RWPE2 (cell line): ENCODE data around the gene BTC.

Experiments used
- ATAC-seq: fragments of 200-7000 bp; cut with Tn5 transposase; 3 replicates; pipeline ENCODE4 v1.9.1; 2021; ENCODE audit warnings: low read depth
- DNase-seq: peaks from one replicate; pipeline ENCODE4 v3.0.0-alpha.2; 2020; ENCODE audit warnings: low spot score
- H3K27ac ChIP-seq: fragments of 450-650 bp; 2 replicates; pipeline ENCODE4 v1.5.1; 2017; ENCODE audit warnings: mild to moderate bottlenecking; ENCODE audit not compliant: poor library complexity, severe bottlenecking
- H3K27me3 ChIP-seq: fragments of 250-450 bp; sonication (Bioruptor Pico); 2 replicates; pipeline ENCODE4 v1.5.1; 2021; ENCODE audit warnings: mild to moderate bottlenecking, moderate library complexity; ENCODE audit not compliant: insufficient read depth, poor library complexity, severe bottlenecking
- H3K36me3 ChIP-seq: fragments of 250-450 bp; sonication (Bioruptor Pico); 2 replicates; pipeline ENCODE4 v1.5.1; 2020; ENCODE audit warnings: low read depth, mild to moderate bottlenecking, moderate library complexity
- H3K4me1 ChIP-seq: fragments of 250-450 bp; sonication (Bioruptor Pico); 2 replicates; pipeline ENCODE4 v1.5.1; 2021; ENCODE audit warnings: mild to moderate bottlenecking, moderate library complexity; ENCODE audit not compliant: insufficient read depth, poor library complexity, severe bottlenecking
- H3K4me3 ChIP-seq: fragments of 250-450 bp; sonication (Bioruptor Pico); 2 replicates; pipeline ENCODE4 v1.5.1; 2021; ENCODE audit warnings: mild to moderate bottlenecking, moderate library complexity; ENCODE audit not compliant: severe bottlenecking
- H3K9me3 ChIP-seq: fragments of 250-450 bp; sonication (Bioruptor Pico); 2 replicates; pipeline ENCODE4 v1.5.1; 2021; ENCODE audit warnings: mild to moderate bottlenecking, moderate library complexity; ENCODE audit not compliant: severe bottlenecking
- TF ChIP-seq, protein P1 (sequence below): fragments of 450-650 bp; IDR thresholded peaks from one replicate; pipeline ENCODE4 v1.5.1; 2017; ENCODE audit warnings: mild to moderate bottlenecking, moderate library complexity; ENCODE audit not compliant: poor library complexity, severe bottlenecking

Gene BTC

GRCh38 chr4:74751856-74752255 lies 42.5 kb downstream of the BTC start:
- DNase-seq (no peak), ATAC-seq (no peak)
- H3K27me3 ChIP-seq = no peaks in the 10 kb centered on the region
- H3K36me3 ChIP-seq = no peaks in the 10 kb centered on the region
- H3K4me1 ChIP-seq = no peaks in the 10 kb centered on the region
- TF ChIP-seq, protein P1, sequence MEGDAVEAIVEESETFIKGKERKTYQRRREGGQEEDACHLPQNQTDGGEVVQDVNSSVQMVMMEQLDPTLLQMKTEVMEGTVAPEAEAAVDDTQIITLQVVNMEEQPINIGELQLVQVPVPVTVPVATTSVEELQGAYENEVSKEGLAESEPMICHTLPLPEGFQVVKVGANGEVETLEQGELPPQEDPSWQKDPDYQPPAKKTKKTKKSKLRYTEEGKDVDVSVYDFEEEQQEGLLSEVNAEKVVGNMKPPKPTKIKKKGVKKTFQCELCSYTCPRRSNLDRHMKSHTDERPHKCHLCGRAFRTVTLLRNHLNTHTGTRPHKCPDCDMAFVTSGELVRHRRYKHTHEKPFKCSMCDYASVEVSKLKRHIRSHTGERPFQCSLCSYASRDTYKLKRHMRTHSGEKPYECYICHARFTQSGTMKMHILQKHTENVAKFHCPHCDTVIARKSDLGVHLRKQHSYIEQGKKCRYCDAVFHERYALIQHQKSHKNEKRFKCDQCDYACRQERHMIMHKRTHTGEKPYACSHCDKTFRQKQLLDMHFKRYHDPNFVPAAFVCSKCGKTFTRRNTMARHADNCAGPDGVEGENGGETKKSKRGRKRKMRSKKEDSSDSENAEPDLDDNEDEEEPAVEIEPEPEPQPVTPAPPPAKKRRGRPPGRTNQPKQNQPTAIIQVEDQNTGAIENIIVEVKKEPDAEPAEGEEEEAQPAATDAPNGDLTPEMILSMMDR = no peak
- H3K4me3 ChIP-seq = no peak overlapping the region
- H3K9me3 ChIP-seq = no peaks in the 10 kb centered on the region
- no peak overlapping the region for H3K27ac ChIP-seq

- ATAC-seq (no peak), DNase-seq (no peak)
- TF ChIP-seq, protein P1 = no peak
- Histone ChIP-seq H3K36me3 (no peaks in the 10 kb centered on the region), H3K27ac (no peak overlapping the region), H3K4me1 (no peaks in the 10 kb centered on the region), H3K27me3 (no peaks in the 10 kb centered on the region), H3K4me3 (no peak overlapping the region), H3K9me3 (no peaks in the 10 kb centered on the region)
Measured at GRCh38 chr4:74751247-74751646, 43.1 kb downstream of the BTC start.

GRCh38 chr4:74742185-74742584 lies 52.1 kb downstream of the BTC start:
- no peak for DNase-seq
- no peaks in the 10 kb centered on the region for H3K27me3 ChIP-seq
- TF ChIP-seq, protein P1 = no peak
- ATAC-seq = no peak
- H3K36me3 ChIP-seq = no peaks in the 10 kb centered on the region
- H3K4me1 ChIP-seq = peaks cover 9% of the 10 kb centered on the region
- H3K4me3 ChIP-seq = no peak overlapping the region
- no peak overlapping the region for H3K27ac ChIP-seq
- H3K9me3 ChIP-seq = no peaks in the 10 kb centered on the region

DNA sequence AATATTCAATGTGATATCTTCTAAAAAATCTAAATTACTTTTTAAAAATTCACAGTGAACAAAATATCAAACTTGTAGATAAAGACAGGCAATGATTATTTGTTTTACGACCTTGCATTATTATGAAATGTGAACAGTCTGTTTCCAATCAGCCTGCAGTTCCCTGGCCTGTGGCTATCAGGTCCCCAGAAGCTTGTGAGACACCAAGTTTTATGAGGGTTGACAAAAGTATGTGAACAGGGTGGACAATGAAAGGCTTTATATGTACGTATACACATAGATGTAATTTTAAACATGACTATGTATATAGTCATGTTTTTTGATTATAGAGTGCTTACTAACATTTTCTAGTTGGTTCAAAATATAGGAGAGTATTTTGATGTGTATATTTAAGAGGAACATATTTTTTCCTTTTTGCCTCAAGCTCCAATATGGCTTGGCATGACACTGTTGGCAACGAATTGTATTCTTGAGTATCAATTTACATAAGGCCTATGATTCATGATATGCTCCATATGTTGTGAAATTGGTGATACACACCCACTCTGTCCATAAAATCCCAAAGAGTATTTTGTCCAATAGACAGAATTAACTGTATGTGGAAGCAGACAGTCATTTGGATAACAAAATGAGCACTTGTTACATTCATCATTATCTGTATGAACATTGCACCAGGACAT lies 55.7 kb downstream of the BTC start:
- TF ChIP-seq, protein P1 = no peak
- Histone ChIP-seq H3K4me1 (peaks cover 9% of the 10 kb centered on the region), H3K27me3 (no peaks in the 10 kb centered on the region), H3K9me3 (no peaks in the 10 kb centered on the region), H3K36me3 (no peaks in the 10 kb centered on the region), H3K4me3 (no peak overlapping the region), H3K27ac (no peak overlapping the region)
- ATAC-seq (peak; percentile 95), DNase-seq (no peak)

- Histone ChIP-seq H3K4me3 (no peak overlapping the region), H3K4me1 (peaks cover 9% of the 10 kb centered on the region), H3K27ac (no peak overlapping the region), H3K36me3 (no peaks in the 10 kb centered on the region), H3K9me3 (no peaks in the 10 kb centered on the region), H3K27me3 (no peaks in the 10 kb centered on the region)
- DNase-seq = no peak
- ATAC-seq = no peak
- TF ChIP-seq, protein P1 = no peak
Measured at GRCh38 chr4:74734995-74735394, 59.3 kb downstream of the BTC start.
